Measurements from ENCODE around the gene ARHGAP22.

Gene ARHGAP22

GRCh38 chr10:48450741-48451466 lies 154.0 kb downstream of the ARHGAP22 start:
- DNase-seq: no peak
- no peak overlapping the region for H3K27ac Mint-ChIP-seq
- no peaks in the 10 kb centered on the region for H3K9me3 Mint-ChIP-seq
- H3K4me1 Mint-ChIP-seq: no peaks in the 10 kb centered on the region
- no peak for ATAC-seq
- peaks cover 2% of the 10 kb centered on the region for H3K27me3 Mint-ChIP-seq
- H3K4me3 Mint-ChIP-seq: no peak overlapping the region
- no peaks in the 10 kb centered on the region for H3K36me3 Mint-ChIP-seq (ENCODE audit: low read depth)

GRCh38 chr10:48450233-48450740 lies 154.6 kb downstream of the ARHGAP22 start:
- H3K4me1 Mint-ChIP-seq: no peaks in the 10 kb centered on the region
- ATAC-seq (no peak), DNase-seq (no peak)
- no peak overlapping the region for H3K27ac Mint-ChIP-seq
- H3K36me3 Mint-ChIP-seq (ENCODE audit: low read depth): no peaks in the 10 kb centered on the region
- H3K9me3 Mint-ChIP-seq: no peaks in the 10 kb centered on the region
- H3K27me3 Mint-ChIP-seq: peaks cover 2% of the 10 kb centered on the region
- no peak overlapping the region for H3K4me3 Mint-ChIP-seq

- no peak overlapping the region for H3K27ac Mint-ChIP-seq
These were observed 155.2 kb downstream of the ARHGAP22 start for GRCh38 chr10:48449501-48450232.

GRCh38 chr10:48448796-48449195 lies 156.1 kb downstream of the ARHGAP22 start:
- Mint-ChIP-seq H3K36me3 (ENCODE audit: low read depth) (no peaks in the 10 kb centered on the region), H3K27ac (no peak overlapping the region), H3K4me1 (no peaks in the 10 kb centered on the region), H3K4me3 (no peak overlapping the region), H3K9me3 (no peaks in the 10 kb centered on the region), H3K27me3 (peaks cover 2% of the 10 kb centered on the region)
- DNase-seq: no peak
- ATAC-seq: no peak

More at GRCh38 chr10:48449501-48450232, 155.2 kb downstream of the ARHGAP22 start:
- Mint-ChIP-seq H3K27me3 (peaks cover 2% of the 10 kb centered on the region), H3K4me1 (no peaks in the 10 kb centered on the region), H3K9me3 (no peaks in the 10 kb centered on the region), H3K4me3 (no peak overlapping the region), H3K36me3 (ENCODE audit: low read depth) (no peaks in the 10 kb centered on the region)
- DNase-seq (no peak), ATAC-seq (no peak)

DNA sequence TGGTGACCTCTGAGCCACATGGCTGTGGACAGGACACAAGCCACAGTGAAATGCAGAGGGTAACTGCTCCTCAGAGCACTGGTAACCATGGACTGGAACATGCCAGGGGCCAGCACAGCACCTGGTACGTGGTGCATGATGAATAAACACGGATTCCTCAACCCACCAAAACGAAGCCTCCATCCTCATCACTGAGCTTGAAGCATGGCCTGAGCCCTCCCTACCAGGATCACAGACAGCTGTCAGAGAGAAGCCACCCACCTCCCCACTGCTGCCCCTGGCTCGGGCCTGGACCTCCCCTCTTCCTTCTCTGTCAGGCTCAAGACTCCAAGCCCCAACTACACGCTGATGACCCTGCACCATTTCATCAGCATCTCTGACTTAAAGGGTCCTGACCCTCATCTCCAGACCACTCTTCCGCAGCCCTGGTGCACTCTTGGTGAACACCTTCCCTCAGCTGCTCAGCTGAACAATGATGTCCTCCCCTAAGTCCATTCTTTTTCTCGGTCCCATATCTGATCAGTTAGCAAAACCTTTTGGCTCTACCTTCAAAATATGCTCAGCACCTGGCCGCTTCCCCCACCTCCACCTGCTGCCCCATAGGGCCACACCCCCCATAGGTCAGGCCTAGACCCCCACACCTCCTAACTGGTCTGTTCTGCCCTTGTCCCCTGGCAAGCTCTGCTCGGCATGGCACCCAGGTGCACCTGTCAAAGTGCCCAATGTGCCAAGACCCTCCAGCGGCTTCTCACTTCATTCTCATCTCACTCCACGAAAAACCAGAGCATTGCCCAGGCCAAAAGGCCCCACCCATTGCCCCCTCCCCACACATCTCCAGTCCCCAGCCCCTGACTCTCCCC lies 157.3 kb downstream of the ARHGAP22 start:
- no peaks in the 10 kb centered on the region for H3K9me3 Mint-ChIP-seq
- no peak for ATAC-seq
- H3K4me1 Mint-ChIP-seq: no peaks in the 10 kb centered on the region
- no peak overlapping the region for H3K4me3 Mint-ChIP-seq
- H3K27ac Mint-ChIP-seq: no peak overlapping the region
- DNase-seq: no peak
- peaks cover 2% of the 10 kb centered on the region for H3K27me3 Mint-ChIP-seq
- no peaks in the 10 kb centered on the region for H3K36me3 Mint-ChIP-seq (ENCODE audit: low read depth)

DNA sequence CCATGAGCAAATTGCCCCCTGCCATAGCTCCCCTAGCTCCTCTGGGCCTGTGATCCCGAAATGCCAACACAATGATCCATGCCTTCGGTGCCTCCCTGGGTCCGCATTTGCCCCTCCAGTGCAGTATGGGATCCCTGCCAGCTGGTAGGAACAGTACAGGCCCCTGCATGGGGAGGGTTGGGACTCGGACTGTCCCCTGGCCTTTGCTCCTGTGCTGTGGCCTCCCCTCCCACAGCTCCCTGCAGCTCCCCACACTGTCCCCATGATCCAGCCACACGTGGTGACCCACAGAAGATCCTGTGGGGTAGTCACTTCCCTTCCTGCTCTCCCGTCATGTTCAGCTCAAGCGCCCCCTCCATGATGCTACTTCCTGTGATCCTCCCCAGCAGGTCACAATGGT lies 158.1 kb downstream of the ARHGAP22 start:
- DNase-seq (no peak), ATAC-seq (no peak)
- peaks cover 2% of the 10 kb centered on the region for H3K27me3 Mint-ChIP-seq
- no peak overlapping the region for H3K27ac Mint-ChIP-seq
- H3K36me3 Mint-ChIP-seq (ENCODE audit: low read depth): no peaks in the 10 kb centered on the region
- no peaks in the 10 kb centered on the region for H3K4me1 Mint-ChIP-seq
- no peak overlapping the region for H3K4me3 Mint-ChIP-seq
- H3K9me3 Mint-ChIP-seq: no peaks in the 10 kb centered on the region

GRCh38 chr10:48445932-48446331 lies 158.9 kb downstream of the ARHGAP22 start:
- DNase-seq: no peak
- Mint-ChIP-seq H3K27ac (no peak overlapping the region), H3K27me3 (peaks cover 2% of the 10 kb centered on the region), H3K36me3 (ENCODE audit: low read depth) (no peaks in the 10 kb centered on the region), H3K4me3 (no peak overlapping the region), H3K9me3 (no peaks in the 10 kb centered on the region), H3K4me1 (no peaks in the 10 kb centered on the region)
- ATAC-seq: no peak

- Mint-ChIP-seq H3K4me1 (no peaks in the 10 kb centered on the region), H3K27me3 (peaks cover 2% of the 10 kb centered on the region), H3K27ac (no peak overlapping the region), H3K9me3 (no peaks in the 10 kb centered on the region), H3K36me3 (ENCODE audit: low read depth) (no peaks in the 10 kb centered on the region), H3K4me3 (no peak overlapping the region)
- ATAC-seq (no peak), DNase-seq (no peak)
These were observed 159.7 kb downstream of the ARHGAP22 start for GRCh38 chr10:48444861-48445841.

GRCh38 chr10:48444266-48444665 lies 160.6 kb downstream of the ARHGAP22 start:
- Mint-ChIP-seq H3K27me3 (peaks cover 2% of the 10 kb centered on the region), H3K4me1 (no peaks in the 10 kb centered on the region), H3K4me3 (no peak overlapping the region), H3K27ac (no peak overlapping the region), H3K36me3 (ENCODE audit: low read depth) (no peaks in the 10 kb centered on the region), H3K9me3 (no peaks in the 10 kb centered on the region)
- DNase-seq (no peak), ATAC-seq (no peak)

DNA sequence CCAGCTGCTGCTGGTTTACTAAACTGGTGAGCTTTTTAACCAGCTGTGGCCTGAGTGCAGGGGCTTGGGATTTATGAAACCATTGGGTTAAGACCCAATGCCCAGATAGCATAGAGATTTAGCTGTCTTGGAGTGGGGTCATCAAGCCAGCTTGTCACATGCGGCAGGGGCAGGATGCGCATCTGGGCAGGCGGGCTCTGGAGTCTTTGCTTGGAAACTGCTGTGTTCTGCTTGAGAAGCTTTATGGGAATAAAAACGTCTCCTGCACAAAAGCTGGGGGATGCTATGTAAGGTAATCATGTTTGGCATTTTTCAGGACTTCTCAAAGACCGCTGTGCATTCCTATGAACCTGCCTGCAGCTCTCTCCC lies 162.1 kb downstream of the ARHGAP22 start:
- Mint-ChIP-seq H3K36me3 (ENCODE audit: low read depth) (no peaks in the 10 kb centered on the region), H3K4me1 (no peaks in the 10 kb centered on the region), H3K4me3 (no peak overlapping the region), H3K27ac (no peak overlapping the region), H3K9me3 (no peaks in the 10 kb centered on the region), H3K27me3 (peaks cover 2% of the 10 kb centered on the region)
- DNase-seq (no peak), ATAC-seq (no peak)

DNA sequence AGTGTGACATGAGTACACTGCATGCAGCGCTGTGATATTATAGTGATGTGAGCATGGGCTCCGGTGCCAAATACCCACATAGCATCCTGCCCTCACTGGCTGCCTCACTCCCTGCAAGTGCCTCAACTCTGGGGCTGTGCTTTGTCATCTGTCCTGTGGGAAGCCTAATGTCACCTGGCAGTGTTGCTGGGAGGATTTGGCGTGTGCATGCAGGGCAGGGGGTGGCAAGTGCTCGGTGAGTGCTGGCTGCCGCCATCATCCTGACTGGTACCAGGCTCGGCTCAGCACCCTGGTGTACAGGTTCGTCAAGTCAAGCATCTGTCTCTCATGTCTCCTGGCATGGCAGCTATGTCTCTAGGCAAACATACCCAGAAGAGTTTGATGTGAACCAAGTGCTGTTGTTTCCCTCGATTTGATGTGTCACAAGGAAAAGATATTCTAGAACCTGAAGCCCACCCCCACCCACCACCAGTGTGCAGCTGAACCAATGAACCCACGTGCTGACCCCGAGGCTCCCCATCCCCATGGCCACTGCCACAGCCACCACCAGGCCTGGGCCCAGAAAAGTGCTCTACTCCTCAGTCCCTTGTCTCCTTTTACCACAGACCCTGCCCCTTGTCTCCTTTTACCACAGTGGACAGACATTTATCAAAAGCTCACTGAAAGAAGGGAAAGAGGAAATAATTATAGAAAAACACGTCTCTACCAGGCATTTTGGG lies 162.6 kb downstream of the ARHGAP22 start:
- Mint-ChIP-seq H3K9me3 (no peaks in the 10 kb centered on the region), H3K27me3 (peaks cover 2% of the 10 kb centered on the region), H3K4me1 (no peaks in the 10 kb centered on the region), H3K4me3 (no peak overlapping the region), H3K36me3 (ENCODE audit: low read depth) (no peaks in the 10 kb centered on the region), H3K27ac (no peak overlapping the region)
- DNase-seq (no peak), ATAC-seq (no peak)

DNA sequence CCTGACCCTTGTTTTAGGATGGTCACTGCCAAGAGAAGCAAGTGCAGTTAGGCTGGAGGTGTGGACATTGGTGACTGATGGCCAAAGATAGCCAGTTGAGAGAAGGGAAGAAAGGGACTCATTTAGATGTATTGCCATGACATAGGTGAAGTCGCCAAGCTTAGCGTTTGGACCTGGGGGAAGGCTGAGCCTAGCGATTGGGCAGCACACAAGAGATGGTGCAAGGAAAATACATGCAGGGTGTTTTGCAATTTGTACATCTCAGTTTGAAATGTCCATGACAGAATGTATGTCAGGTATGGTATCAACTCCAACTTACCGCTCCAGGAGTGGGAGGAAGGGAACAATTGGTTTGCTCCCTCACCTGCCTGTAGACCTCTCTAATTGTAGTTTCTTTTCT lies 164.1 kb downstream of the ARHGAP22 start:
- no peaks in the 10 kb centered on the region for H3K27me3 Mint-ChIP-seq
- H3K4me1 Mint-ChIP-seq: no peaks in the 10 kb centered on the region
- H3K27ac Mint-ChIP-seq: no peak overlapping the region
- no peak overlapping the region for H3K4me3 Mint-ChIP-seq
- DNase-seq (no peak), ATAC-seq (no peak)
- no peaks in the 10 kb centered on the region for H3K9me3 Mint-ChIP-seq
- H3K36me3 Mint-ChIP-seq (ENCODE audit: low read depth): no peaks in the 10 kb centered on the region

DNA sequence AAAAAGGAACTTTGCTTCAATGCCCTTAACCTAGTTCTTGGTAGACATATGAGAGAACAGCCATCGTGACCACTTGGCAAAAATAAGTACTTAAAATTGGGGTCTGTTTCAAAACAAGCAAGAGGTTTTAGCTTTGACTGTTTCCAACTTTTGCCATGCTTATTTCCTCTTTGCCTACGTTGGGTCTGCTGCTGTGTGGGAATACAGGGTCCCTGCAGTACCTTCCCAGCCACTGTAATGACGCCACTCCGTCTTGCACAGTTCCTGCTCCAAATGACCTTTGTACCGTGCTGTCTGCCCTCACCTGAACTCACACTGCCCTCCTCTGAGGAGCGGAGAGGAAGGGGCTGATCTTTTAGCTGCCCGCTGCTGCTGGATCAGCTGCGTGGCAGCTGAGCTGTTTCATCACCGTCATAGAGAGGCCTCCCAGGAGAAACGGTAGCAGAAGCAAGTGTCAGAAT lies 165.3 kb downstream of the ARHGAP22 start:
- no peaks in the 10 kb centered on the region for H3K9me3 Mint-ChIP-seq
- H3K27me3 Mint-ChIP-seq: no peaks in the 10 kb centered on the region
- H3K4me3 Mint-ChIP-seq: no peak overlapping the region
- ATAC-seq (no peak), DNase-seq (no peak)
- no peaks in the 10 kb centered on the region for H3K36me3 Mint-ChIP-seq (ENCODE audit: low read depth)
- no peaks in the 10 kb centered on the region for H3K4me1 Mint-ChIP-seq
- no peak overlapping the region for H3K27ac Mint-ChIP-seq

Measured in activated naive CD8-positive, alpha-beta T cell treated with anti-CD3 and anti-CD28 coated beads, Interleukin-2, amount 50 U/mL, for 24 hours (primary cell).